GM19023 (cell line): ENCODE measurements around the gene BET1.

Experiments used
- ATAC-seq: cut with Tn5 transposase; IDR thresholded peaks from one replicate; pipeline ENCODE4 v1.9.1; 2021; ENCODE audit warnings: mild to moderate bottlenecking, moderate library complexity; ENCODE audit not compliant: unreplicated experiment

BET1 gene

DNA sequence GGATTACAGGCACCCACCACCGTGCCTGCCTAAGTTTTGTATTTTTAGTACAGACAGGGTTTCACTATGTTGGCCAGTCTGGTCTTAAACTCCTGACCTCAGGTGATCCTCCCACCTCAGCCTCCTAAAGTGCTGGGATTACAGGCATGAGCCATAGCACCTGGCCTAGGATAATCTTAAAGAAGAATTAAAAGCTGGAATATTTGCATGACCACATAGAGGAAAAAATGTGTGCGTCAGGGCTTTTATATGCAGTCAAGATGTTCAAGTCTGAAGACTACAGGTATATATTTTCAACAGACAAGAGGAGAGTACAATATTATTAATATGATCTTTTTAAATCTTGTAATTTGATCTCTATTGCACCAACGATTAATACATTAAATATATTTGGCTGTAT lies 43.2 kb downstream of the BET1 start:
- no peak for ATAC-seq

DNA sequence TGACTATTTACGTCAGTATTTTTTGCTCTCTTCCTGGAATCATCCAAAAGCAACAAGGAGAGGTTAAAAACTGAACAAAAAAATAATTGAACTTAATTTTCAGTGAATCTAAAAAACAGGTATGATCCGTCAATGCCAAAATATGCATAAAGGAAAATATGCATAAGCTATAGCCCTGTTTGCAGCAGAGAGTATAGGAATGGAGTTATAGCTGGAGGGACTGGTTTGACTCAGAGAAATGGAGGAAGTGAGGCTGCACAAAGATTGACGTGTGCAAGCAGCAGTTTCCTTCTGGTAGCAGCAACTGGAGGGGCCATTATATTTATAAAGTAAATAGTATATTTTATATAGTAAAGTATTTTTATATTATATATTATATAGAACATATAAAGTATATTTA lies 45.5 kb downstream of the BET1 start:
- no peak for ATAC-seq

DNA sequence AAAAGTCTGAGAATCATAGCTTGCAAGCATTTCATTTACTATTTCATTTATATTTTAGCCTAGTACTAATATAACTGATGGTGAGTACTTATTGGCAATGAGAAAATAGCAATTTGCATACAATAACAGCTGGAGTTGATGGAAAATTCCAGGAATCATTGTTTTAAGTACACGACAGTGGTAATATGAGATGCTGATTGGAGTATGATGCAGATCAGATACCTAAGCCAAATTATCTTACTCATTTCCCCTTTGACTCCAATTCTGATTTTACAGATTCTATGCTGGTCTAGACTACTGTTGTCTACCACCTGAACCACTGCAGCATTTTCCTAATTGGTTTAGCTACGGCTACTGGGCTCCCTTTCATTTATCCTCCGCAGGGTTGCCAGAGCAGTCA lies 45.9 kb downstream of the BET1 start:
- no peak for ATAC-seq

DNA sequence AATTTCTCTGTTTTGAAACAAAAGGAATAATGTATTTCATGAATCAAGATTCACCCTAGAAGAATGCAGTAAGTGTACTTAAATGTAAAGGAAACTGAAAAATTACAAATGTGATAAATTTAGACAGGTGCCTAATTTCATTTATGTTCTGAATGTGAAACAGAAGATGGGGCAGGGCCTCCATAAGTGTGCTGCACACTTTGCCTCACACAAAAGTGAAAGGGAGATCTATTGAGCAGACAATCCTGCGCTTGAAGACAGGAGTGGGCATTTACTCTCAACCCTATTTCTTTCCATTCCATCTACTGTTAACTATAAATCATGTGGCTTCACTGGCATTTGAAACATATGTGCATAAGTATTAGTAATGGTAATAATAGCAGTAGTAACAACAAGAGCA lies 46.4 kb downstream of the BET1 start:
- ATAC-seq, result no peak

DNA sequence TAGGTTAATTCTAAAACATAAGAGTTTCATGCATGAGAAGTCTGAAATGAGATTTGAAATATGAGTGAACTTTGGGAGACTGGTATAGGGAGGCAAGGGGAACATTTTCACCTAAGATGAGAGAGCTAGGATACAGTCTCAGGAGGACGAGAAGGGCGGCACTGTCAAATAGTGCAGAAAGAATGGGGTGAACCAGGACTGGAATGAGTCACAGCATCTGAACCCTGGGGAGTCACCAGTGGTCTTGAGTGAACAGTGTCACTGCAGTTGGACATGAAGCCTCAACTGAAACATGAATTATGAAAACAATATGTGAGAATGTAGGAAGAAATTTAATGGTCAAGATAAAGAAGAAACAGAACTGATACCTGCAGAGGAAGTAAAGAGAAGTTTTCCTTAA lies 48.9 kb downstream of the BET1 start:
- peak; percentile 69 for ATAC-seq

DNA sequence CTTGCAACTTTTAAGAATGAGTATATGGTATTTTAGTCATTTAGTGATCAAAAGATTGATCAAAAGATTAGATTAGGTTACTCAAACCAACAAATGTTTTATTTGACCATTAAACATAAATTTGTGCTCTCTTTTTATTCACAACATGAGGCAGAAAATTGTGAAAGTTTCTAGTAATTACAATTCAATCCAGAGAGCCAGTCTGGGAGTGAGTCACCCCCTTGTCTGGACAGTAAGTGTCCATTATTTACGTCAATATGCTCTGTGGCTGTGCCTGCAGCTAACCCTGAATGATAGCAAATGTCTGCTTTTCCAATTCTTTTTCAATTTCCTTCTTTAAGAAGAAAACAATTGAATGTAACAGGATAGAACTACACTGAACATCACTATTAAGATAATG lies 54.7 kb downstream of the BET1 start:
- ATAC-seq, result no peak

DNA sequence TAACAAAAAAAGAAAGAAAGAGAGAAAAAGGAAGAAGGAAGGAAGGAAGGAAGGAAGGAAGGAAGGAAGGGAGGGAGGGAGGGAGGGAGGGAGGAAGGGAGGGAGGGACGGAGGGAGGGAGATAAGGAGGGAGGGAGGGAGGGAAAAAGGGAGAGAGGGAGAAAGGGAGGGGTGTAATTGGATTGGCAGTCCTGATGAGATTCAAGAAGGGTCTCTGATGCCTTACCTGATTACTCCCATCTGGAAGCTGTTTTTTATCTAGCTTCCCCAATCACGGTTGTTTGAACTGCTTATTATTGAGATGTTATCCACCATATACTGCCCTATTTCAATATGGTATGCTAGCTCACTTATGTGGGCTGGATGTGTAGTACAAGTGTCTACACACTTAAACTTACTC lies 55.3 kb downstream of the BET1 start:
- ATAC-seq, result no peak

DNA sequence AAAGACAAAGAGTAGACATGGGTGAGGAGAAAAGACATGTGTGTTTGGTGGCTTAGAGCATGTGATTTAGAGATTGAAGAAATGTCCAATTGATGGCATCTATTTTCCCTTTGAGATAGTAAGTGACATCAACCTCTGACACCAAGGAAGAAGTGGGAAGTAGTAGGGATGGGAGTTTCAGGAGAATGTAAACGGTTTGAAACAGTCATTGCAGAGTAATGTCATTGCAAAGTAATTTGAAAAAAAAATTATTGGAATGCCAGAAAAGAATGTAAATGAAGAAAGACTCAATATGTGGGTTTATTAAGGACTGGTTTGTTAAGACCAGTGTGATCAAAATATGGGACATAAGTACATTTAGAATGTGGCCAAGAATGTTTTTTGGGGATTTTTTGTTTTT lies 56.0 kb downstream of the BET1 start:
- ATAC-seq, result no peak

DNA sequence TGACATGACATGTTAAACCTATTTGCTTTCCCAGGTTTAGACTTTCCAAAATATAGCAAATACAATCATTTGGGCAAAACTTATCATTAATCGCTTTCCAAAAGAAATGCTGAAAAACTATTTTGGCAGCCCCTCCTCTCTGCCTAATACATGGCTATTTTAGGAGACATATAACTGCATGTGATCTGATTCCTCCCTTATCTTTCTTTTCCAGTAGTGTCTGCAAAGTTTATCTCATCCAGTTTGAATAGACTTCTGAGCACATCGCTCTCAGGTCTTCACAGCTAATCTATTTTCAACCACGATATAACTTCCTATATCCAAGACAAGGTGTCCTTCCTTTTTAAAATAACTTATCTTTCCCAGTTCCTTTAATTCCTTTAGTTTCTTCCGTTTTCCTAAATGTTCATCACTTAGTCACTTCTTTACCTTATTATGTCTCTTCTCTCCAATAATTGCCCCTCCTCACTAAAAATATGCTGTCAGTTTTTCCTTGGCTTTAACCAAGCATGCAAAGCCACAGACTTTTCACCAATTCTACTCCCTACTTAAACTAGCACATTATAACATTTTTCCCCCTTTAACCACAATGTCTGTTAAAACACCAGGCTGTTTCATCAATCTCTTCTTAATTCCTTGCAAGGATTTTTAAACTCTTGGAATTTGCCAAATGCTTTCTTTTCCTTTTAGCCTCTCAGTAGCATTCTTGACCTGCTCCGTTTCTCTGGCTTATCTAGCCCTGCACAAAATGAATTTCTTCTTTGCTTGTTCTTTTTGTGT lies 58.2 kb downstream of the BET1 start:
- no peak for ATAC-seq

DNA sequence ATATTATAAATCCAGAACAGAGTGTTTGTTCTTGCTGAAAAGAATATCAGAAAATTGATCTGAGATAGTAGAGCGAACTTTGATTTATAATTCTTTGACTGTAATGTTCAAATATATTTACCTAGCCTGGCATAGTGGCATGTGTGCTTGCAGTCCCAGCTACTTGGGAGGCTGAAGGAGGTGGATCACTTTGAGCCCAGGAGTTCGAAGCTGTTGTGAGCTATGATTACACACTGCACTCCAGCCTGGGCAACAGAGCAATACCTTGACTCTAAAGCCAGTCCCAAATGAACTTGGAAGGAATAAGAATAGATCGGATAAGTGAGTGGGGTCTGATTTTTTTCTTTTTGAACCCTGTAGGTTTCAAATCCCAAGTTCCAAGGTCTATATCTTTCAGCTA lies 59.1 kb downstream of the BET1 start:
- no peak for ATAC-seq

DNA sequence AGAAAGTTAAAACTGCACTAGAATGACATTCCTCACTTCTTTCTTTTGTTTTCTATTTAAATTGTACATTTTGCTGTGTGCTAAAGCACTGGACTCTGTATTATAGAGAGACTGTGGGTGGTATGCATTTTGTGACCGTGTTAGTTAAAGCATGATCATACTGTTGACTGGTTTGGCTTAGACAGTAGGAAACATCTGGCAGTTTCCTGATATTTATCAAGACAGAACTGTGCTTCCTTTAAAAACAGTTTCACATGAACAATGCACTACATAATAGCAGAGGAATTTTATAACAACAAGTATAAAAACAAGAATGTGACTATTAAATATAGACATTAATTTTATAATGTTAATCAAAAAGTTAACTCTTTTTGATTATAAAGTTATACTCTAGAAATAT lies 59.5 kb downstream of the BET1 start:
- ATAC-seq, result no peak

DNA sequence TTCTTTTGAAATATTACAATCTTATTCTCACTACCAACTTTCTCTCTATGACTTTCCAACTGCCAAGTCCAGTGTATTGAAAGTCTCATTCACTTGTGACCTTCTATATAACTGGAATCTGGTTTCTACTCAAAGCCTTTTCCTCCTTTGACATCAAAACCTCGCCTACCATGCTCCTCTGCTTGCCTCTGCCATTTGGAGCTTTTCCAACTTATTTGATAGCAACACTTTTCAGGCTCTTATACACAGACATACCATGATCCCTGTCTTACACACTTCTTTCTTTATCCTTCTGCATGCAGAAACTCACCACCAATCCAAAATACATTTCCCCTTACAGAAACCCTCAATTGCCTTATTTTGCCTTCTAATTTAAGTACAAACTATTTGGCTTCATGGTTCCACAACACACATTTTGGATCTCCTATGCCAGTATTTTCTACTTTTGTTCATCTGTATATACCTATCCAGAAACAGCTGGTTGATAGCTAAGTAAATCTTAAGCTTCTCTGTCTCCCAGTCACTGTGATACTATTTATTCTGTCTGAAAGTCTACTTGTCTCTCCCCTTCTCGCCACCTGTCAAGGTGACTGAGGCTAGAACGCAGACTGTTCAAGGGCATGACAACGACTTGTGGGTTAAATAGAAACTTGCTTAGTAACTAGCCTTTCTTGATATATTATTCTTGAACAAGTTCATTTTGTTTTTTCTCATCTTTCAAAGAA lies 60.2 kb downstream of the BET1 start:
- no peak for ATAC-seq
